ENCODE measurements around the gene FAP. TPM values are rescaled to one million over a fixed set of nuclear protein-coding genes. Genes with fewer than 3 reads are reported as not detected.

The FAP gene
- total and polyA plus RNA-seq, 9 of the 15 experiments (the other 6 are each of a cell fraction or from before 2014, with no cell fraction given): not detected

DNA sequence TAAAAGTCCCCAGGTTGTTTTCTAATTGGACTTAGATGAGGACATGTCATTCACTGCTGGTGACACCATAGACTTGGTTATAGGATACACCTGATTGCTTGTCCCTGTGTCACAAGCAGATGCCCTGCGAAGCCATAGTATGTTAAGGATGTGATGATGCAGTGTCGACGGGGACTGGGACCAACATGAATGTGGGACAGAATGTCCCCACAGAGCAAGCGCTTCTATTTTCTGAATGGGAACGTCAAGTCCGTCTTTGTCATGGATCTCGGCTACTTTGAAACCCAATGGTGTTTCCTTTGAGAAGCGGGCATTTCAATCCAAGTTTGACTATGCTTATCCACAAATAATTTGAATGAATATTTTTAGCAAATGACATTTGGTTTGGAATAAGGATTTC, 93.3 kb downstream of the FAP start:
- Histone ChIP-seq H3K4me2 (ENCODE audit: insufficient read depth, low read length) (no peak overlapping the region), H3K36me3 (ENCODE audit: control insufficient read depth, insufficient read depth, low read length) (no peaks in the 10 kb centered on the region), H3K27me3 (ENCODE audit: control insufficient read depth in 2 of 2, insufficient read depth in 2 of 2, low read length in 2 of 2) (no peaks in the 10 kb centered on the region), H4K20me1 (replicated peaks; ENCODE audit: control insufficient read depth, insufficient read depth, low read length) (no peaks in the 10 kb centered on the region), H3K9me3 (replicated peaks; ENCODE audit: control insufficient read depth, insufficient read depth, low read depth, low read length) (no peaks in the 10 kb centered on the region; the same call in 1 of the 2 replicates), H3K4me3 (no peak overlapping the region), H3K9ac (ENCODE audit: insufficient read depth in 1 of 2, low read depth in 2 of 2, low read length in 2 of 2) (no peak overlapping the region), H2AFZ (ENCODE audit: low read depth, low read length) (no peak overlapping the region), H3K27ac (ENCODE audit: extremely low read depth, low read depth, low read length) (no peak overlapping the region), H3K79me2 (ENCODE audit: control insufficient read depth, insufficient read depth, low read length) (no peaks in the 10 kb centered on the region), H3K9me1 (ENCODE audit: control insufficient read depth, insufficient read depth, low read length) (no peaks in the 10 kb centered on the region), H3K4me1 (replicated peaks in 1 of 2; ENCODE audit: control insufficient read depth in 2 of 2, insufficient read depth in 2 of 2, low read length in 2 of 2) (no peaks in the 10 kb centered on the region)
- CTCF ChIA-PET (ENCODE audit: low intra/inter-chr PET ratio): no interaction called here
- no peak for ATAC-seq
- in situ Hi-C loops (cut with MboI) (loop anchor here (25.0 kb wide), 1 partner anchor 888 kb away; no protein-coding TSS in a partner anchor), intact Hi-C loops (cut with micrococcal nuclease) (no loop called here)
- BruUV-seq (replicated peaks): no TSS peak
- WGBS (ENCODE audit: insufficient coverage, low coverage, missing lambda C conversion rate): under 1% methylated on average over 8 of the region's 8 CpGs
- POLR2A ChIA-PET: interaction anchor here (0.6 kb wide), 1 partner anchor 30 kb away, joined by 3 read pairs; no protein-coding TSS in a partner anchor
- no peak for FAIRE-seq
- no peak for DNase-seq (ENCODE audit: extremely low read depth in 1 of 4, low spot score in 3 of 4)
- TF ChIP-seq ELF4 (CRISPR knock-in tag; IDR thresholded peaks at IDR 0.05): no peak
- TF ChIP-seq FOXO4 (CRISPR knock-in tag; IDR thresholded peaks at IDR 0.05): no peak
- no peak for TF ChIP-seq TEAD4 (IDR thresholded peaks at IDR 0.05; ENCODE audit: low read length)
- TF ChIP-seq TEAD4 (CRISPR knock-in tag; IDR thresholded peaks at IDR 0.05; ENCODE audit: borderline replicate concordance): no peak
- TF ChIP-seq KLF10 (CRISPR knock-in tag; IDR thresholded peaks at IDR 0.05): no peak
- no peak for TF ChIP-seq HEY1 (CRISPR knock-in tag; IDR thresholded peaks at IDR 0.05; ENCODE audit: borderline replicate concordance)
- TF ChIP-seq ZNF561 (CRISPR knock-in tag; conservative IDR thresholded peaks at IDR 0.05): no peak
- TF ChIP-seq, protein P1, sequence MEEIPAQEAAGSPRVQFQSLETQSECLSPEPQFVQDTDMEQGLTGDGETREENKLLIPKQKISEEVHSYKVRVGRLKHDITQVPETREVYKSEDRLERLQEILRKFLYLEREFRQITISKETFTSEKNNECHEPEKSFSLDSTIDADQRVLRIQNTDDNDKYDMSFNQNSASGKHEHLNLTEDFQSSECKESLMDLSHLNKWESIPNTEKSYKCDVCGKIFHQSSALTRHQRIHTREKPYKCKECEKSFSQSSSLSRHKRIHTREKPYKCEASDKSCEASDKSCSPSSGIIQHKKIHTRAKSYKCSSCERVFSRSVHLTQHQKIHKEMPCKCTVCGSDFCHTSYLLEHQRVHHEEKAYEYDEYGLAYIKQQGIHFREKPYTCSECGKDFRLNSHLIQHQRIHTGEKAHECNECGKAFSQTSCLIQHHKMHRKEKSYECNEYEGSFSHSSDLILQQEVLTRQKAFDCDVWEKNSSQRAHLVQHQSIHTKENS (CRISPR knock-in tag; IDR thresholded peaks at IDR 0.05): no peak
- TF ChIP-seq HNRNPH1 (optimal IDR thresholded peaks at IDR 0.05; ENCODE audit: low read depth, low read length): no peak
- no peak for TF ChIP-seq SIN3A (IDR thresholded peaks at IDR 0.05; ENCODE audit: borderline replicate concordance in 2 of 2, control insufficient read depth in 1 of 2, low read depth in 2 of 2, low read length in 2 of 2)
- no peak for TF ChIP-seq CCAR2 (IDR thresholded peaks at IDR 0.05; ENCODE audit: low read depth, low read length)
- no peak for TF ChIP-seq MAFF (IDR thresholded peaks at IDR 0.05; ENCODE audit: low read length)
- TF ChIP-seq ZNF197 (CRISPR knock-in tag; IDR thresholded peaks at IDR 0.05; ENCODE audit: low read depth): no peak
- no peak for TF ChIP-seq HMG20B (CRISPR knock-in tag; IDR thresholded peaks at IDR 0.05)
- no peak for TF ChIP-seq U2AF2 (optimal IDR thresholded peaks at IDR 0.05; ENCODE audit: low read depth, low read length)
- no peak for TF ChIP-seq PML (IDR thresholded peaks at IDR 0.05; ENCODE audit: low read length)

Data from K562 (cell line).